ENCODE data around the gene GHRL. TPM values are rescaled to one million over a fixed set of nuclear protein-coding genes. Genes with fewer than 3 reads are reported as not detected.
A peak's percentile ranks its signal among the peaks of the same experiment; 100 is the strongest.

Gene GHRL
- total RNA-seq, 6 donors from 2014 or later, result 1.1 to 14.7 (median 1.8) TPM

DNA sequence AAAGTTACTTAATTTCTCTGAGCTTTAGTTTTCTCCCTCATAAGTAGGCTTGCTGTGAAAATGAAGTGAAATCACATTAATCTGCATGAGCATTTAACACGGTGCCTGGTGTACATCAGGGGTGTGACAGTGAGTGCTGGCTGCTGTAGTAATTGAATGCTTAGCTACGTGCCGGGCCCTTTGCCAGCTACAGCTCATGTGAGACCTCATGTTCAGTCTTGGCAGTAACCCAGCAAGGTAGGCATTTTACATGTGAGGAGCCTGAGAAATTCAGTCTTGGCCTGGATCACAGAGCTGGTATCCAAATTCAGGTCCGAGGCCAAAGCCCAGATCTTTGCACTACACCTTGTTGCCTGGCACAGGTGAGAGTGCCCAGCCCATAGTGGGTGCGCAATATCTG is 9.1 kb downstream of the GHRL start:
- H3K9me3 ChIP-seq, result no peaks in the 10 kb centered on the region
- no peak for DNase-seq
- H3K4me1 ChIP-seq, result peaks cover 0 to 4% (median 0%) of the 10 kb centered on the region in 4 donors
- peaks cover 4 to 84% (median 50%) of the 10 kb centered on the region in 4 donors for H3K36me3 ChIP-seq
- no peak for ATAC-seq (ENCODE audit: low FRiP score in 2 of 2)
- H3K27me3 ChIP-seq, result no peaks in the 10 kb centered on the region
- TF ChIP-seq POLR2A (IDR thresholded peaks at IDR 0.05) (no peak), POLR2AphosphoS5 (IDR thresholded peaks at IDR 0.05) (no peak), EP300 (IDR thresholded peaks at IDR 0.05) (no peak)
- TF ChIP-seq, protein P1, sequence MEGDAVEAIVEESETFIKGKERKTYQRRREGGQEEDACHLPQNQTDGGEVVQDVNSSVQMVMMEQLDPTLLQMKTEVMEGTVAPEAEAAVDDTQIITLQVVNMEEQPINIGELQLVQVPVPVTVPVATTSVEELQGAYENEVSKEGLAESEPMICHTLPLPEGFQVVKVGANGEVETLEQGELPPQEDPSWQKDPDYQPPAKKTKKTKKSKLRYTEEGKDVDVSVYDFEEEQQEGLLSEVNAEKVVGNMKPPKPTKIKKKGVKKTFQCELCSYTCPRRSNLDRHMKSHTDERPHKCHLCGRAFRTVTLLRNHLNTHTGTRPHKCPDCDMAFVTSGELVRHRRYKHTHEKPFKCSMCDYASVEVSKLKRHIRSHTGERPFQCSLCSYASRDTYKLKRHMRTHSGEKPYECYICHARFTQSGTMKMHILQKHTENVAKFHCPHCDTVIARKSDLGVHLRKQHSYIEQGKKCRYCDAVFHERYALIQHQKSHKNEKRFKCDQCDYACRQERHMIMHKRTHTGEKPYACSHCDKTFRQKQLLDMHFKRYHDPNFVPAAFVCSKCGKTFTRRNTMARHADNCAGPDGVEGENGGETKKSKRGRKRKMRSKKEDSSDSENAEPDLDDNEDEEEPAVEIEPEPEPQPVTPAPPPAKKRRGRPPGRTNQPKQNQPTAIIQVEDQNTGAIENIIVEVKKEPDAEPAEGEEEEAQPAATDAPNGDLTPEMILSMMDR (IDR thresholded peaks at IDR 0.05), result no peak
- H3K4me3 ChIP-seq, result no peak overlapping the region
- no peak overlapping the region for H3K27ac ChIP-seq
- 72 to 81% methylated on average over 3 to 5 of the region's 5 CpGs for WGBS, 2 donors

DNA sequence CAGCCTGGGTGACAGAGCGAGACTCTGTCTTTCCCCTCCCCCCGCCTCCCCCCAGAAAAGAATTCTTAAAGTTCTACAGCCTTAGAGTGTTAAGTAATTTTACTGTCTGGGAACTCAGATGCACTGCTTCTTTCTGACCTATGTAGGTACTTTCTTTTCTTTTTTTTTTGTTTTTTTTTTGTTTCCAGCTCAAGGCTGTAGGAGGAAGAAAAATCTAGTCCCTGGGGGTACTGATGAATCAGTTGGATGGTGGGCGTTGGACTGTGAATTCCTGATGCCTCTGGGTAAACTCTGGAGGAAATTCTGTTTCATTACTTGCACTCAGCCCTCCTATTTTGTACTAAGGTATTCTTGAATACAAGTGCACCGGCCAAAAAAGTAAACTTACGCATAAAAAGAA is 10.8 kb downstream of the GHRL start:
- no peak for DNase-seq
- Histone ChIP-seq H3K36me3 (peaks cover 10 to 85% (median 59%) of the 10 kb centered on the region in 4 donors), H3K9me3 (no peaks in the 10 kb centered on the region), H3K27ac (no peak overlapping the region), H3K4me3 (no peak overlapping the region), H3K27me3 (no peaks in the 10 kb centered on the region), H3K4me1 (peaks cover 0 to 4% (median 0%) of the 10 kb centered on the region in 4 donors)
- WGBS, 2 donors, result 82 to 93% methylated on average over 5 of the region's 5 CpGs
- peak in 1 of 2 donors; percentile 66 for ATAC-seq (ENCODE audit: low FRiP score in 2 of 2)
- TF ChIP-seq POLR2AphosphoS5 (IDR thresholded peaks at IDR 0.05), result no peak
- TF ChIP-seq POLR2A (IDR thresholded peaks at IDR 0.05), result no peak
- no peak for TF ChIP-seq EP300 (IDR thresholded peaks at IDR 0.05)
- TF ChIP-seq, protein P1 (IDR thresholded peaks at IDR 0.05), result no peak

DNA sequence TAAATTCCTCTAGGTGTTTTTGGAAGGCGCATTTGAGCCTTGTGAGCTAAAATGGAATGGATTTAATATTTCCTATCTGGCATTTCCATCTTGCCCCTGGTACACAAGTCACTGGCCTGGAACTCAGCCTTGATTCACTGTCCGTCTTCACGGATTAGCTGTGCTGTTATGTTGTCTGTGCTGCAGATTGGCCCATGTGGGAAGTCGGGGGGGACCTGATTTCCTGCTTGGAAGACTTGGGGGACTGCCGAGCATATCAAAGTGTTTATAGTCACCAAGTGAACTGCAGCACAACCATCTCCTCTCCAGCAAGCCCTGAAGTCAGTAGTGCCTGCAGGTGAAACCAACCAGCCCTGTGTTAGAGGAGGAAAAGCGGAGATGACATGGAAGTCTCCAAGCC is 12.2 kb downstream of the GHRL start:
- WGBS, 2 donors, result 87 to 94% methylated on average over 4 to 6 of the region's 6 CpGs
- DNase-seq (no peak), ATAC-seq (ENCODE audit: low FRiP score in 2 of 2) (no peak)
- Histone ChIP-seq H3K4me1 (no peaks in the 10 kb centered on the region), H3K36me3 (peaks cover 17 to 85% (median 66%) of the 10 kb centered on the region in 4 donors), H3K27me3 (no peaks in the 10 kb centered on the region), H3K27ac (no peak overlapping the region), H3K4me3 (no peak overlapping the region), H3K9me3 (no peaks in the 10 kb centered on the region)
- TF ChIP-seq POLR2A (IDR thresholded peaks at IDR 0.05), result no peak
- no peak for TF ChIP-seq EP300 (IDR thresholded peaks at IDR 0.05)
- TF ChIP-seq, protein P1 (IDR thresholded peaks at IDR 0.05), result no peak

DNA sequence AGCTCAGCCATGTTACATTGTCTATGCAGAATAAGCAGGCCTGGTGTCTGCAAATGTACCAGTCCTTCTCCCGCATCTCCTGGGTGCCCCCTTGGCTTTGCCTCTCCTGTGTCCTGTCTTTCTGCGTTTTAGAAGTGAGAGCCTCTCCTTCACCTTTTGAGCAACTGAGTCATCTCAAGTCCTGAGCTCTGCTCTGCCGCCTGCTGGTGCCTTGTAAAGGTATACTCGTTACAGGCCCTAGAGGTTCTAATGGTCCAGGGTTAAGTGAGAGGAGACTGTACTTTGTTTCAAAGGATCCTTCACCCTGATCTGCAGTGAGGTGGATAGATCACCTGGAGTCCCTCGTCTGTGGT is 12.6 kb downstream of the GHRL start:
- ATAC-seq (ENCODE audit: low FRiP score in 2 of 2) (no peak), DNase-seq (no peak)
- TF ChIP-seq, protein P1 (IDR thresholded peaks at IDR 0.05), result no peak
- TF ChIP-seq EP300 (IDR thresholded peaks at IDR 0.05), result no peak
- TF ChIP-seq POLR2AphosphoS5 (IDR thresholded peaks at IDR 0.05), result no peak
- no peak for TF ChIP-seq POLR2A (IDR thresholded peaks at IDR 0.05)
- Histone ChIP-seq H3K9me3 (no peaks in the 10 kb centered on the region), H3K4me3 (no peak overlapping the region), H3K36me3 (peaks cover 17 to 84% (median 64%) of the 10 kb centered on the region in 4 donors), H3K4me1 (no peaks in the 10 kb centered on the region), H3K27me3 (no peaks in the 10 kb centered on the region), H3K27ac (no peak overlapping the region)
- WGBS, 2 donors, result 88 to 92% methylated on average over 5 of the region's 5 CpGs

DNA sequence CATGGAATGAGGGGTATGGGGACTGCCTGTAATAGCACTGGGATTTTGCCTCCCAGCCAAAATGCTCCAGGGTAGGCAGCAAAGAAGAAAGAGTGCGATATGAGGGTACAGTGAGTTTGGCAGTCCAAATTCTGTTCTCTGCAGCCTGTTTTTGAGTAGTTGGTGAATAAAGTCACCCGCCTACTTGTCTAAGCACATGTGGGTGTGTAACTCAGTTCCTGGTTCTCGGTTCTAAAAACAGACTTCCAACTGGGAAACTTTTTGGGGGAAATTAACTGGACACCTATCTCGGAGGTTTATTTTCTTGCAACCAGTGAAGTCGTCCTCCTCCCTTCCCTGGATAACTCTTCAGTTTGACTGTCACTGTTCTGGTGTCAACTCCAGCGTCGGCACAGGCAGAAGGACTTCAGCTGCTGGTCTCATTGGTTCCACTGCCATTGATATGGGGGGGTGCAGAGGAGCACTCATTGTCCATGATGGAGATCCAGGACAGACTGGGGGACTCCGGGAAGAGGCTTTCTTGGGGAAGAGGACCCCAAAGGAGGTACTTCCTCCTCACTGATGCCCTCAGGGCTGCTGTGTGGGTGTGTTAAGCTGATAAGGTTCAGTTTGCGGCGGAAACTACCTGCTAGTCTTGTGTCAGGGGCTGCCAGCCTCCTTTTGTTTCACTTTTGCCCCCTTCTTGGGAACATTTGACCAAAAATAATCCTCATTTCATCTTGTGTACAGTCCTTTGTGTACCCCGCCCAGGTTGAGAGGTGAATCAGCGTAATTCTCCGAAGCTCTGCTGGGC is 13.2 kb downstream of the GHRL start:
- Histone ChIP-seq H3K9me3 (no peaks in the 10 kb centered on the region), H3K27me3 (no peaks in the 10 kb centered on the region), H3K4me1 (peaks cover under 1 to 5% (median 2%) of the 10 kb centered on the region in 4 donors), H3K36me3 (peaks cover 17 to 85% (median 62%) of the 10 kb centered on the region in 4 donors), H3K4me3 (no peak overlapping the region), H3K27ac (no peak overlapping the region)
- DNase-seq (no peak), ATAC-seq (ENCODE audit: low FRiP score in 2 of 2) (no peak)
- 95 to 97% methylated on average over 13 of the region's 13 CpGs for WGBS, 2 donors
- TF ChIP-seq POLR2AphosphoS5 (IDR thresholded peaks at IDR 0.05) (no peak), EP300 (IDR thresholded peaks at IDR 0.05) (no peak)

Data from upper lobe of left lung (tissue), 6 donors.